ENCODE measurements around the gene LDLRAD4.

DNA sequence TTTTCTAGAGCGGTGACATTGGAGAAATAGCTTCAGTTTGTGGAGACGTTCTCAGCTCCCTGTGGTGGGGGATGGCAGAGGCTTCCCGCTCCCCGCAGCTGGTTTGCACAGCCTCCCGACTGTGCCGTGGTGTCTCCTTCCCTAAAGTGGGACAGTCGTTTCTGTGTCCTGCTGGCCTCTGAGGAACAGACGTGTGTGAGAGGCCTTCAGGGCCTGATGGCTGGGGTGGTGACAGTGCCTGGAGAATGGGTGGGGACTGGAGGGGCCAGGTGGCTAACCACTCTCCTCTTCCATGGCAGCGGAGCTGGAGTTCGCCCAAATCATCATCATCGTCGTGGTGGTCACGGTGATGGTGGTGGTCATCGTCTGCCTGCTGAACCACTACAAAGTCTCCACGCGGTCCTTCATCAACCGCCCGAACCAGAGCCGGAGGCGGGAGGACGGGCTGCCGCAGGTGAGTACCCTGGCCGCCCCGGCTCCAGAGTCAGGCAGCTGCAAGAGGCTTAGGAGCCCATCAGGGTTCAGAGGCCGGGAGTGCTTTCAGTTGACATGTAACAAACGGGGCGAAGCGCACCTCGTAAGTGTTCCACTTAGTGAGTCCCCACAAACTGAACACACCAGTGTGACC is 402.4 kb downstream of the LDLRAD4 start:
- TF ChIP-seq CTCF (conservative IDR thresholded peaks at IDR 0.05) = no peak
- no peak for TF ChIP-seq ZFX (IDR thresholded peaks at IDR 0.05)
